Tibial artery (tissue), 4 donors: ENCODE measurements around the gene SLC2A3.
"Not testable (repeated sequence)": the region's sequence is repeated elsewhere in the genome, so short reads cannot be mapped to it uniquely, and the experiment has no call there.

Experiments used
- DNase-seq, 2 donors: peaks; one replicate each; pipeline ENCODE4 v3.0.0-alpha.2; 2019
- H3K27ac ChIP-seq, 2 donors: fragments of 200-600 bp; sonication (generic) in 1 of 2; 1 replicate in 1 of 2; 2 replicates in 1 of 2; pipeline ENCODE4 v1.5.1; 2018 to 2019; ENCODE audit warnings: mild to moderate bottlenecking in 1 of 2
- H3K27me3 ChIP-seq, 2 donors: fragments of 200-600 bp; sonication (generic) in 1 of 2; one replicate each; pipeline versions ENCODE4 v1.5.1 to v1.6.0; 2016 to 2019
- H3K36me3 ChIP-seq, 3 donors: fragments of 200-600 bp; sonication (generic) in 2 of 3; one replicate each; pipeline ENCODE4 v1.5.1; 2016 to 2019; ENCODE audit warnings: mild to moderate bottlenecking in 2 of 3
- H3K4me1 ChIP-seq, 4 donors: fragments of 200-600 bp; sonication (generic) in 2 of 4; 1 replicate in 3 of 4; 2 replicates in 1 of 4; pipeline ENCODE4 v1.5.1; 2016 to 2019
- H3K4me3 ChIP-seq, 2 donors: fragments of 200-600 bp; sonication (generic) in 1 of 2; 1 replicate in 1 of 2; 2 replicates in 1 of 2; pipeline ENCODE4 v1.5.1; 2018 to 2019; ENCODE audit warnings: mild to moderate bottlenecking in 2 of 2
- H3K9me3 ChIP-seq, 3 donors: fragments of 200-600 bp; sonication (generic) in 1 of 3; one replicate each; pipeline ENCODE4 v1.5.1; 2016 to 2019
- CTCF ChIP-seq, 2 experiments: fragments of 200-600 bp in 1 of 2; fragments of 450-650 bp in 1 of 2; IDR thresholded peaks; one replicate each; pipeline ENCODE4 v1.5.1; 2017 to 2019; ENCODE audit warnings: antibody characterized with exemption in 2 of 2, mild to moderate bottlenecking in 1 of 2, moderate library complexity in 1 of 2
- intact Hi-C: fragments of 100-400 bp; cut with DNase I; formaldehyde crosslinking; loops from one replicate; pipeline ENCODE4 v1.15.0; 2023; ENCODE audit warnings: low total_unique reads

SLC2A3 gene

DNA sequence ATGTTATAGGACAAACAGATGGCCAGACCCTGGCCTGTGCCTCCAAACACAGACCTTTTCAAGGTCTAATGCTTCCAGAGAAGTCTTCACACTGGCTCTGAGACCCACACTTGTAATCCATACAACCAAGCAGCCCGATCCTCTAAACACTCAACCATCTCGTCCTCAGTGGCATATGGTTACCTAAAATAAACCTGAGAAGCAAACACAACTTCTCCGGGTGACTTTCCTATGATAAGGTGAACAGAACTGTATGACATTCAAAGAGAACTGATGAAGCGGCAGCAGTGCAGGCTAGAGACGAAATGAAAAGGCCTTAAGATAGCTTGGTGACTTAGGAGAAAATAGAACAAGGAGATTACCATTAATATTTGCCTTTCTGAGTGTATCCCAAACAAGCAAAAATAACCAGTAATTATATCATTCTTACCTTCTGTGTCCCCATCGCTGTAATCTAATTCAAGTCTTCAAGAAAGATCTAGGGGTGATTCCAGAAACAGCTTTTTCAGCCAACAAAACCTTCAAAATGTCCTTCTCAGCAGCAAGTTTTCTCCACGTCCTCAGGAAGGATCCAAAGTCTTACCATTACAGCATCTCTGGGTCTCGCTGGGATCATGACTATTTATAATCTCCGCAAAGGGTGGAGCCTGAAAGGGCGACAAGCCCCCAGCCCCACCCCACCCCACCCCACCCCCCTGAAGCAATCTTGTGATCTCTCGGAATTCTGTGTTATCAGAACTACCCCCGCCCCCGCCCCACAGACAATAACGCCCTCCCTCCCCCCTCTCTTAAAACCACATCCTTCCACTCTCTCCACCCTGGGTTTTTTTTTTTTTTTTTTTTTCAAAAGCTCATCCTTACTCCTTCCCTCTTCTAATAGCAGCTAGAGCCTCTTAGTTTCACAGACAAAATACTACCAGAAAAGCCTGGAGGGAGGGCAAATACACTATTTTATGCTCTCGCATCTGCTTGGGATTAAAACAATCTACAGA is at the start of gene SLC2A3:
Gene SLC2A3 (minus strand): TSS at position 598 of the 992 bp plus-strand sequence. CDS start 153 bp downstream, at position 445.
- DNase-seq, result peak; percentile 57 to 77
- intact Hi-C loops, result loop anchor here (5.0 kb wide), 2 partner anchors 36 to 56 kb away; no protein-coding TSS in a partner anchor
- peak within 1 kb of the TSS; percentile 72 to 78 for H3K27ac ChIP-seq

DNA sequence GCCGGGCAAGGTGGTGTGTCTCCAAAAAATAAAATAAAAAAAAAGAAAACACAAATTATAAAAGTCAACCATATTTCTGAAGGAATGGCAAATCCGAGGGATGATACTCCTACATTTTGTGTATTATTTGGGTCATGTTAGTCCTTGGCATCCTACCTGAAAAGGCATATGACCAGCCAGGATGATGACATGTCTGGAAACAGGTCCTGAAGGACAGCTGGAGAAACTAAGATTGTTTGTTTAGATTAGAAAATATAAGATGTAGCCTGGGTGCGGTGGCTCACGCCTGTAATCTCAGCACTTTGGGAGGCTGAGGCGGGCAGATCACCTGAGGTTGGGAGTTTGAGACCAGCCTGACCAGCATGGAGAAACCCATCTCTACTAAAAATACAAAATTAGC is 48.9 kb upstream of the SLC2A3 start:
- no peaks in the 10 kb centered on the region for H3K36me3 ChIP-seq
- no peaks in the 10 kb centered on the region for H3K27me3 ChIP-seq
- intact Hi-C loops, result no loop called here
- H3K4me3 ChIP-seq, result no peak overlapping the region
- H3K4me1 ChIP-seq, result no peaks in the 10 kb centered on the region
- no peak for DNase-seq
- no peak for TF ChIP-seq CTCF (IDR thresholded peaks at IDR 0.05)
- no peaks in the 10 kb centered on the region for H3K9me3 ChIP-seq
- no peak overlapping the region for H3K27ac ChIP-seq

More for the DNA sequence above, at the start of gene SLC2A3:
- peaks cover 4 to 21% (median 16%) of the 10 kb centered on the region in 3 donors for H3K36me3 ChIP-seq
- TF ChIP-seq CTCF (IDR thresholded peaks at IDR 0.05), result no peak
- no peaks in the 10 kb centered on the region for H3K27me3 ChIP-seq
- H3K4me3 ChIP-seq, result peak within 1 kb of the TSS; percentile 55 to 59
- peaks cover 0 to 28% (median 4%) of the 10 kb centered on the region in 4 donors for H3K4me1 ChIP-seq
- no peaks in the 10 kb centered on the region for H3K9me3 ChIP-seq

DNA sequence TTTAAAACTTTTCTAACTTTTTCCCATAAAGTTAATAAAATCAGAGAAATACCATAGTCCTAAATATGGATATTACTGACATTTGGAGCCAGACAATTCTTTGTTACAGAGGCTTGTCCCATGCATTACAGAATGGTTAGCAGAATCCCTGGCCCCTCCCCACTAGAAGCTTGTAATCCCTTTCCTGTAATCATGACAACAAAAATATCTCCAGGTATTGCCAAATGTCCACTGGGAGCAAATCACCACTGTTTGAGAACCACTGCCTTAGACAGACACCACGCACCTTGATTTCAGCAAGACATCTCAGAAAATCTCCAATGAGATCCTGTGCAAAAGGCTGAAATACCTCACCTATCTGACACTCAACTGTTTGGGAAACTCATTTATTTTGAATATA is 47.5 kb upstream of the SLC2A3 start:
- H3K27me3 ChIP-seq, H3K4me3 ChIP-seq, H3K9me3 ChIP-seq, H3K36me3 ChIP-seq, intact Hi-C loops, H3K4me1 ChIP-seq, DNase-seq, H3K27ac ChIP-seq: not testable (repeated sequence)

GRCh38 chr12:7983019-7983418 is 47.0 kb upstream of the SLC2A3 start:
- H3K27me3 ChIP-seq, H3K4me3 ChIP-seq, H3K36me3 ChIP-seq, intact Hi-C loops, H3K27ac ChIP-seq, H3K4me1 ChIP-seq, H3K9me3 ChIP-seq, DNase-seq: not testable (repeated sequence)

DNA sequence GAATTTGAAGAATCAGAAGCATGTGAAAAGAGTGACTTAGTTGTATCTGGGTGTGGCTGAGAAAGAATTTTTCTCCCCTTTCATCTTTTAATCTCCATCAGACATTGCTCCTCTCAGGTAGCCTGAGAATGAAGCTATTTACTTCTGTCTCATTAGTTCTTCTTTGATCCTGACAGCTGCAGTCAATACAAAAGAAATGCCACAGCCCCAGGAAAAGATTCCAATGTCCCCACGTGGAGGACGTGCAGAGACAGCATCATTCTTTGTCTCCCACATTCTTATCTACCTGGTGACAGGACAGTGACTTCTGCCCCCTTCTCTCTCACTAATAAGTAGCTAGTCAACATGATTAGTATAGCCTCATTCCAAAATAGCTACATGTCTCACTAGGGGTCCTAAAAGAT is 46.3 kb upstream of the SLC2A3 start:
- H3K27ac ChIP-seq, H3K27me3 ChIP-seq, H3K36me3 ChIP-seq, H3K4me3 ChIP-seq, DNase-seq, H3K9me3 ChIP-seq, intact Hi-C loops, H3K4me1 ChIP-seq: not testable (repeated sequence)

DNA sequence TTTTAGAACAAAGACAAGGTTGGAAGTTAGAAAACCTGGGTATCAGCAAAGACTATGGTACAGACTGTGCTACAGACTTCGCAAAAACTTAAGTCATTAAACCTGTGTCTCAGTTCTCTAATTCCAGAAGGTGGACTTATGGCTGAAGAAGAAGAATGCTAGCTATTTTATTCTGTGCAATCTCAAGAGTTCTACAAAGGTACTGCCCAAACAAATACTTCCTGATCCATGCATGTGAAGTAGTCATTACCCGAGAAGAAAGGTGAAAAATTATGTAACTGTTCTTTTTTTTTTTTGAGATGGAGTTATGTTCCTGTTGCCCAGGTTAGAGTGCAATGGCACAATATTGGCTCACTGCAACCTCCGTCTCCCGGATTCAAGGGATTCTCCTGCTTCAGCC is 45.5 kb upstream of the SLC2A3 start:
- Histone ChIP-seq H3K4me3 (no peak overlapping the region), H3K27me3 (no peaks in the 10 kb centered on the region), H3K27ac (no peak overlapping the region), H3K36me3 (no peaks in the 10 kb centered on the region), H3K9me3 (no peaks in the 10 kb centered on the region), H3K4me1 (peaks cover 0 to 9% (median 0%) of the 10 kb centered on the region in 4 donors)
- no peak for DNase-seq
- intact Hi-C loops, result no loop called here
- no peak for TF ChIP-seq CTCF (IDR thresholded peaks at IDR 0.05)

GRCh38 chr12:7977351-7978124 is 41.6 kb upstream of the SLC2A3 start:
- not testable (repeated sequence) for DNase-seq, H3K27me3 ChIP-seq, H3K9me3 ChIP-seq, H3K36me3 ChIP-seq, H3K4me3 ChIP-seq
- Histone ChIP-seq H3K27ac (peak overlapping the region in 1 of 2 donors; percentile 53), H3K4me1 (peaks cover 0 to 12% (median 2%) of the 10 kb centered on the region in 4 donors)
- intact Hi-C loops, result loop anchor here (5.0 kb wide), 1 partner anchor 885 kb away; the partner anchor contains the start of gene C1R
